Panc1 (cell line): ENCODE results near the gene WSCD1. TPM values are rescaled to one million over a fixed set of nuclear protein-coding genes. Genes with fewer than 3 reads are reported as not detected.

Experiments used
- ATAC-seq: fragments of 200-7000 bp; cut with Tn5 transposase; 2 replicates; pipeline ENCODE4 v1.9.1; 2020; ENCODE audit warnings: mild to moderate bottlenecking, moderate library complexity
- BruUV-seq: library from RNA; stranded (reverse); fragments of 400-500 nt; replicated peaks from 2 replicates; lab custom pipeline; 2021; lab: Mats Ljungman, UMichigan
- CTCF ChIA-PET: fragments of 300-600 bp; sonication (Branson Sonifier 250); formaldehyde crosslinking; loops from one replicate; lab custom pipeline; 2022; ENCODE audit warnings: antibody characterized with exemption; lab: Charles Lee
- POLR2A ChIA-PET: fragments of 300-600 bp; sonication (Branson Sonifier 250); formaldehyde crosslinking; loops from one replicate; lab custom pipeline; 2022; ENCODE audit warnings: antibody characterized with exemption; lab: Charles Lee
- DNase-seq: peaks from one replicate; pipeline ENCODE4 v3.0.0-alpha.2; 2010; ENCODE audit warnings: low read depth, low spot score
- H3K27ac ChIP-seq: 2 replicates; pipeline ENCODE4 v1.5.1; 2011; ENCODE audit warnings: mild to moderate bottlenecking, low read length, inconsistent platforms
- H3K27me3 ChIP-seq: fragments of 200-500 bp; sonication (Bioruptor generic); 2 replicates; pipeline ENCODE4 v1.6.0; 2014; ENCODE audit warnings: low read length, inconsistent platforms; ENCODE audit not compliant: control insufficient read depth, insufficient read depth
- H3K36me3 ChIP-seq: fragments of 200-500 bp; sonication (Bioruptor generic); 2 replicates; pipeline ENCODE4 v1.5.1; 2014; ENCODE audit warnings: inconsistent platforms, mild to moderate bottlenecking, low read length, moderate library complexity; ENCODE audit not compliant: control insufficient read depth, insufficient read depth
- H3K4me1 ChIP-seq: 2 replicates; pipeline ENCODE4 v1.5.1; 2011; ENCODE audit warnings: inconsistent platforms, mild to moderate bottlenecking, low read length, moderate library complexity; ENCODE audit not compliant: control insufficient read depth, insufficient read depth
- H3K4me3 ChIP-seq, 2 experiments: 2 replicates each; pipeline ENCODE4 v1.5.1; 2011 to 2012; ENCODE audit warnings: low read depth in 2 of 2, low read length in 2 of 2, mild to moderate bottlenecking in 2 of 2, inconsistent platforms in 1 of 2, moderate library complexity in 1 of 2
- H3K9me3 ChIP-seq: fragments of 200-500 bp; sonication (Bioruptor generic); 2 replicates; pipeline ENCODE4 v1.5.1; 2014; ENCODE audit warnings: low read depth, mild to moderate bottlenecking, inconsistent platforms, low read length, moderate library complexity; ENCODE audit not compliant: control insufficient read depth, insufficient read depth
- POLR2AphosphoS5 ChIP-seq: IDR thresholded peaks from 2 replicates; pipeline ENCODE4 v1.6.1; 2012; ENCODE audit warnings: mild to moderate bottlenecking, low read depth, low read length, moderate library complexity
- SIN3A ChIP-seq: IDR thresholded peaks from 2 replicates; pipeline ENCODE4 v1.6.1; 2012; ENCODE audit warnings: low read depth, mild to moderate bottlenecking, low read length, moderate library complexity, borderline replicate concordance; ENCODE audit not compliant: insufficient read depth
- TCF7L2 ChIP-seq: IDR thresholded peaks from 2 replicates; pipeline ENCODE4 v1.6.1; 2011; ENCODE audit warnings: mild to moderate bottlenecking, low read depth, low read length, inconsistent platforms
- in situ Hi-C: cut with HindIII; loops from 2 replicates; pipeline ENCODE4 v1.10.0; 2016; ENCODE audit warnings: low sequenced_read_pairs, low pct_unique_long_range_greater_than_20kb
- intact Hi-C: fragments of 100-400 bp; cut with micrococcal nuclease; formaldehyde crosslinking; loops from one replicate; pipeline ENCODE4 v1.10.0; 2022; ENCODE audit not compliant: unreplicated experiment
- total RNA-seq: library from RNA; stranded (reverse); gene quantifications from one replicate; pipeline ENCODE4 v1.2.1, GENCODE V29; 2021; ENCODE audit not compliant: unreplicated experiment
- TF ChIP-seq, protein P1 (sequence below): fragments of 450-650 bp; IDR thresholded peaks from 2 replicates; pipeline ENCODE4 v1.5.1; 2017; ENCODE audit warnings: mild to moderate bottlenecking
- TF ChIP-seq, protein P2 (sequence below), 2 experiments: IDR thresholded peaks; 2 replicates each; pipeline ENCODE4 v1.6.1; 2011 to 2012; ENCODE audit warnings: low read depth in 2 of 2, control low read depth in 1 of 2, low read length in 1 of 2, mild to moderate bottlenecking in 1 of 2, moderate library complexity in 1 of 2; ENCODE audit not compliant: insufficient read depth in 1 of 2

Gene WSCD1
- total RNA-seq, 1 experiment from 2014 or later: 0.74 TPM

DNA sequence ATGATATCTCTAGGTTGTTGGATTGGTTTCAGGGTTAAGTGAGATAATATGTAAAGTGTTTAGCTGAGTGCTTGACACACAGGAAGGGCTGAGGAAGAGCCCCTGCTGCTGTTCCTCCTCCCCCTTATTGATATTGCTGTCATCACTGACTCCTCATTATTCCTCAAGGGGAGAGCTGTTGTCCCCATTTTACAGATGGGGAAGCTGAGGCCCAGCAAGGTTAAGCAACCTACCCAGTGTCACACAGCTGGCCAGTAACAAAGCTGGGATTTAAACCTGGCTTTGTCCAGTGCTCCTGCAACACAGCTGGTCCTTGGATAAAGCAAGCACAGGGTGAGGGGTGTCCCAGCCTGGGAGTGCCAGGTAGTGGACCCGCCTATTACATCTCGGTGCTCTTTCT lies 9.8 kb downstream of the WSCD1 start:
- intact Hi-C loops: no loop called here
- ChIA-PET CTCF (no interaction called here), POLR2A (no interaction called here)
- Histone ChIP-seq H3K4me1 (no peaks in the 10 kb centered on the region), H3K4me3 (no peak overlapping the region), H3K27ac (no peak overlapping the region), H3K9me3 (no peaks in the 10 kb centered on the region), H3K36me3 (no peaks in the 10 kb centered on the region), H3K27me3 (no peaks in the 10 kb centered on the region)
- no TSS peak for BruUV-seq
- ATAC-seq: no peak
- DNase-seq: no peak
- TF ChIP-seq, protein P1, sequence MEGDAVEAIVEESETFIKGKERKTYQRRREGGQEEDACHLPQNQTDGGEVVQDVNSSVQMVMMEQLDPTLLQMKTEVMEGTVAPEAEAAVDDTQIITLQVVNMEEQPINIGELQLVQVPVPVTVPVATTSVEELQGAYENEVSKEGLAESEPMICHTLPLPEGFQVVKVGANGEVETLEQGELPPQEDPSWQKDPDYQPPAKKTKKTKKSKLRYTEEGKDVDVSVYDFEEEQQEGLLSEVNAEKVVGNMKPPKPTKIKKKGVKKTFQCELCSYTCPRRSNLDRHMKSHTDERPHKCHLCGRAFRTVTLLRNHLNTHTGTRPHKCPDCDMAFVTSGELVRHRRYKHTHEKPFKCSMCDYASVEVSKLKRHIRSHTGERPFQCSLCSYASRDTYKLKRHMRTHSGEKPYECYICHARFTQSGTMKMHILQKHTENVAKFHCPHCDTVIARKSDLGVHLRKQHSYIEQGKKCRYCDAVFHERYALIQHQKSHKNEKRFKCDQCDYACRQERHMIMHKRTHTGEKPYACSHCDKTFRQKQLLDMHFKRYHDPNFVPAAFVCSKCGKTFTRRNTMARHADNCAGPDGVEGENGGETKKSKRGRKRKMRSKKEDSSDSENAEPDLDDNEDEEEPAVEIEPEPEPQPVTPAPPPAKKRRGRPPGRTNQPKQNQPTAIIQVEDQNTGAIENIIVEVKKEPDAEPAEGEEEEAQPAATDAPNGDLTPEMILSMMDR: no peak
- TF ChIP-seq TCF7L2 (no peak), SIN3A (no peak), POLR2AphosphoS5 (no peak)
- TF ChIP-seq, protein P2, sequence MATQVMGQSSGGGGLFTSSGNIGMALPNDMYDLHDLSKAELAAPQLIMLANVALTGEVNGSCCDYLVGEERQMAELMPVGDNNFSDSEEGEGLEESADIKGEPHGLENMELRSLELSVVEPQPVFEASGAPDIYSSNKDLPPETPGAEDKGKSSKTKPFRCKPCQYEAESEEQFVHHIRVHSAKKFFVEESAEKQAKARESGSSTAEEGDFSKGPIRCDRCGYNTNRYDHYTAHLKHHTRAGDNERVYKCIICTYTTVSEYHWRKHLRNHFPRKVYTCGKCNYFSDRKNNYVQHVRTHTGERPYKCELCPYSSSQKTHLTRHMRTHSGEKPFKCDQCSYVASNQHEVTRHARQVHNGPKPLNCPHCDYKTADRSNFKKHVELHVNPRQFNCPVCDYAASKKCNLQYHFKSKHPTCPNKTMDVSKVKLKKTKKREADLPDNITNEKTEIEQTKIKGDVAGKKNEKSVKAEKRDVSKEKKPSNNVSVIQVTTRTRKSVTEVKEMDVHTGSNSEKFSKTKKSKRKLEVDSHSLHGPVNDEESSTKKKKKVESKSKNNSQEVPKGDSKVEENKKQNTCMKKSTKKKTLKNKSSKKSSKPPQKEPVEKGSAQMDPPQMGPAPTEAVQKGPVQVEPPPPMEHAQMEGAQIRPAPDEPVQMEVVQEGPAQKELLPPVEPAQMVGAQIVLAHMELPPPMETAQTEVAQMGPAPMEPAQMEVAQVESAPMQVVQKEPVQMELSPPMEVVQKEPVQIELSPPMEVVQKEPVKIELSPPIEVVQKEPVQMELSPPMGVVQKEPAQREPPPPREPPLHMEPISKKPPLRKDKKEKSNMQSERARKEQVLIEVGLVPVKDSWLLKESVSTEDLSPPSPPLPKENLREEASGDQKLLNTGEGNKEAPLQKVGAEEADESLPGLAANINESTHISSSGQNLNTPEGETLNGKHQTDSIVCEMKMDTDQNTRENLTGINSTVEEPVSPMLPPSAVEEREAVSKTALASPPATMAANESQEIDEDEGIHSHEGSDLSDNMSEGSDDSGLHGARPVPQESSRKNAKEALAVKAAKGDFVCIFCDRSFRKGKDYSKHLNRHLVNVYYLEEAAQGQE (IDR thresholded peaks at IDR 0.05; ENCODE audit: insufficient read depth in 1 of 2, low read depth in 2 of 2, low read length in 1 of 2): no peak
- in situ Hi-C loops: no loop called here

DNA sequence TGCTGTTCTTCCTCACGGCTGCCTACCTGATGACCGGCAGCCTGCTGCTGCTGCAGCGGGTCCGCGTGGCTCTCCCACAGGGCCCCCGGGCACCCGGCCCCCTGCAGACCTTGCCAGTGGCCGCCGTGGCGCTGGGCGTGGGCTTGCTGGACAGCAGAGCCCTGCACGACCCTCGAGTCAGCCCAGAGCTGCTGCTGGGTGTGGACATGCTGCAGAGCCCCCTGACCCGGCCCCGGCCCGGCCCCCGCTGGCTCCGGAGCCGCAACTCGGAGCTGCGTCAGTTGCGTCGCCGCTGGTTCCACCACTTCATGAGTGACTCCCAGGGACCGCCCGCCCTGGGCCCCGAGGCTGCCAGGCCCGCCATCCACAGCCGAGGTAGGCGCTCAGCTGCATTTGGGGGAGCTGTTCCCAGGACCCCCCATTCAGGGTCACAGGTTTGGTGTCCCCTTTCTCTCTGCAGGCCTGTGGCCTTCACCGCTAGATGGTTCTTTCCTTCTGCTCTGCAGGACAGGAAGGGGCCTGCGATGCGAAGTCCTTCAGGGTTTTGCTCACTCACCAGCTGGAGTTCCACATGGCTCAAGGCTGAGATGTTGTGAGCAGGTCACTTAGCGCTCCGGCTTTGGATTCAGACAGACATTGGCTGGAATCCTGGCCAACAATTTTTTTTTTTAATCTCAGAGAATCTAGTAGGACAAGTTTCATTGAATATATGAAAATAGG lies 10.7 kb downstream of the WSCD1 start:
- Histone ChIP-seq H3K36me3 (no peaks in the 10 kb centered on the region), H3K27ac (no peak overlapping the region), H3K4me1 (no peaks in the 10 kb centered on the region), H3K4me3 (no peak overlapping the region), H3K27me3 (no peaks in the 10 kb centered on the region), H3K9me3 (no peaks in the 10 kb centered on the region)
- POLR2A ChIA-PET: no interaction called here
- intact Hi-C loops (no loop called here), in situ Hi-C loops (no loop called here)
- DNase-seq (no peak), ATAC-seq (no peak)
- CTCF ChIA-PET: no interaction called here
- no TSS peak for BruUV-seq
- TF ChIP-seq, protein P2 (IDR thresholded peaks at IDR 0.05; ENCODE audit: insufficient read depth in 1 of 2, low read depth in 2 of 2, low read length in 1 of 2): no peak
